ENCODE data around the gene PLA2G2D.

PLA2G2D gene

DNA sequence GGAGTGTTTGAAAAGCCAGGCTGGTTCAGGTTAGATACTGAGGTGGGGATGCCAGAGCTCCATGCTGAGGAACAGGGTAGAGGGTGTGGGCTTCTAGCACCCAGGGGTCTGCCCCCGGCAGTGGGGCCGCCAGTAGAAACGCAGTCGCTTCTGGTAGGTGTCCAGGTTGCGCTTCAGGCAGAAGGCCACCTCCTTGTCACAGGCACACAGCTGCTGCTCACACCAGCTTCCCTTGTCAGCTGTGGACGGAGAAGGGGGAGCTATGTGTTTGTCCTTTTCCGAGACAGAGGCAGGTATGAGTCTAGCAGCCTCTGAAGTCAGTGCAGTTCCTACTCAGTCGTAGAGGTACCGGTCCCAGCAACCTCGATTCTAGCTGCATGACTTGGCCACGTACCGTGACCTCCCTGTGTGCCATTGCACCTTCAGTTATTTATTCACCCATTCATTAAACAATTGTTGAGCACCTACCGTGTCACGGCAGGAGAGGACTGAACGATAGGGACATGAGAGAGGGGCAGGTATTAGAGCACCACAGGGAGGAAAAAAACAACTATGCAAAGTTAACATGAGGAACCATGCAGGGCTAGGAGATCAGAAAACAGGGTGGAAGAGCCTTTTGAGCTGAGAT is 5.2 kb downstream of the PLA2G2D start:
- no peak for DNase-seq (ENCODE audit: low read depth, low spot score)

DNA sequence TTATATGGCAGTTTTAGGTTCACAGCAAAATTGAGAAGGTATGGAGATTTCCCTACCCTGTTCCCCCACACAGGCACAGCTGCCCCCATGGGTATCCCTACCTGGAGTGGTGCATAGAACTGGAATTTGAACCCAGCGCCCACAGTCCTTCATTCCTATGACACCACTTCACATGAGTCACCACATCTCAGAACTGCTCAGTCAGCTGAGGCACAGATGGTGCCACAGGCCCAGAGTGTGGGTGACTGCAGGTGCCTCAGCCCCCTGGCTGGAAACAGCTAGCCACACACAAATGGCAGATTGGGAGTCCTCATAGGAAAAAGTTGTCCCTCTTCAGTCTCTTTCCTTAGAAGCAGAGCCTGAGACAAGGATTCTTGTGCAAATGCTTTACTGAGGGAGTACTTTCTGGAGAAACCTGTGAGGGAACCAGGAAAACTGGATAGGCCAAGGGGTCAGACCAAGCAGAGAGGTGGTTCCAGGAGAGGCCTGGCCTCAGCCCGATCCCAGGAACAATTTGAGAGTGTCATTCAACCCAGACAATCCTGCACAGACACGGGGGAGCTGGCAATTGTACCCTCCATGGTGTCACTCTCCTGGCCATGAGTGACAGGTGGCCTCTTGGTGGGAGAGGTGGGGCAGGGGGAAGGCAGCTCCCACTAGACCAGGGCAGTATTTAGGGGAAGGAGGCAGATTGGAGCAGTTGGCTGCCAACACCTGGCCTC is 6.9 kb downstream of the PLA2G2D start:
- peak; percentile 15 for DNase-seq (ENCODE audit: low read depth, low spot score)

DNA sequence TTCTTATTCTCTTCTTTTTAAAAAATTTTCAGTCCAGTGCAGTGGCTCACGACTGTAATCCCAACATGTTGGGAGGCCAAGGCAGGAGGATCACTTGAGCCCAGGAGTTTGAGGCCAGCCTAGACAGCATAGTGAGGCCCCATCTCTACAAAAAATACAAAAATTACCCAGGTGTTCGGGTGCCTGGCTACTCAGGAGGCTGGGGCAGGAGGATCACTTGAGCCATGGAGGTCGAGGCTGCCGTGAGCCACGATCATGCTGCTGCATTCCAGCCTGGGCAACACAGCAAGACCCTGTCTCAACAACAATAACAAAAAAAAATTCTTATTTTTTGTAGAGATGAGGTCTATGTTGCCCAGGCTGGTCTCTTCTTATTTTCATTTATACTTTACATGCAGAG is 7.9 kb downstream of the PLA2G2D start:
- no peak for DNase-seq (ENCODE audit: low read depth, low spot score)

DNA sequence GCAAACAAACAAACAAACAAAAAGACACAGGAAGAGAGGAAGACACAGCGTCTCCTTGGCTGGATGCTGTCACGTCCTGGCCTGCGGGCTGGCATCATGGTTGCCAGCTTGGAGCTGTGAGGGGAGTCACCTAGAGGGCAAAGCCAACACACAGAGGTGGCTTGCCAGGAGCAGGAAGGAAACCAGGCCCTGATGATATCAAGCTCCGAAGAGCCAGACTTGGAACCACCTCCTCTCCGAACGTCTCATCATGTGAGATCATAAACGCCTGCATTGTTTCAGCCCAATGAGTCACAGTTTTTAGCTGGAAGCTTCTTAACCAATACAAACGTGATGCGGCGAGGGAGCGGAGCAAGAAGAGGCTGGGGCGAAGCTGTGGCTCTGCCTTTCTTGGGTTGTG is 8.7 kb downstream of the PLA2G2D start:
- peak; percentile 49 for DNase-seq (ENCODE audit: low read depth, low spot score)

DNA sequence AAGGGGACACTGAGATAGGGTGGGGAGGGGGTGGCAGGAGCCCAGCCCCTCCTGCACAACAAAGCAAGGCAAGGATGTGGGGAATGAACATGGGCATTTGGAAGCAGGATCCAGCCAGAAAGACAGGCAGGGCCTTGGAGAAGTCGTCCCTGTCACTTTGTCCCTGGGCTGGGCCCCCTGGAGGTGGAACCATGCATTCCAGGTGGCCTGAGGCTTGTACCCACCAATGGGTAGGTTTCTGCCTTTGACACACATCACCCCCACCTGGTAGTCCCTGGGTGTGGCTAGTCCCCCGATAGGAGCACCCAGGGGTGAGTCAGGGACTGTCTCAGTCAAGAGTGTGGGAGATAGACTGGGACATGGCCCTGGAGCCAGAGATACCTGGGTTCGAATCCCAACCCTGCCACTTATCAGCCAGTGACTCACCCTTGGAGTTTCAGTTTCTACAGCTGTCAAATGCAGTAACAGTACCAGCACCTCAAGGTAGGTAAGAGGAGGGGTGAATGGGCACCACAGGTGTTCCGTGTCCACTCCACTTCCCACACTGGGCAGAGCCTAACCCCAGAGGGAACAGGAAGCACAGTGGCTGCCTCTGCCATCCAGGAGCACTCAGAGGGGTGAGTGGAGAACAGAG is 10.0 kb downstream of the PLA2G2D start:
- DNase-seq (ENCODE audit: low read depth, low spot score) = no peak

DNA sequence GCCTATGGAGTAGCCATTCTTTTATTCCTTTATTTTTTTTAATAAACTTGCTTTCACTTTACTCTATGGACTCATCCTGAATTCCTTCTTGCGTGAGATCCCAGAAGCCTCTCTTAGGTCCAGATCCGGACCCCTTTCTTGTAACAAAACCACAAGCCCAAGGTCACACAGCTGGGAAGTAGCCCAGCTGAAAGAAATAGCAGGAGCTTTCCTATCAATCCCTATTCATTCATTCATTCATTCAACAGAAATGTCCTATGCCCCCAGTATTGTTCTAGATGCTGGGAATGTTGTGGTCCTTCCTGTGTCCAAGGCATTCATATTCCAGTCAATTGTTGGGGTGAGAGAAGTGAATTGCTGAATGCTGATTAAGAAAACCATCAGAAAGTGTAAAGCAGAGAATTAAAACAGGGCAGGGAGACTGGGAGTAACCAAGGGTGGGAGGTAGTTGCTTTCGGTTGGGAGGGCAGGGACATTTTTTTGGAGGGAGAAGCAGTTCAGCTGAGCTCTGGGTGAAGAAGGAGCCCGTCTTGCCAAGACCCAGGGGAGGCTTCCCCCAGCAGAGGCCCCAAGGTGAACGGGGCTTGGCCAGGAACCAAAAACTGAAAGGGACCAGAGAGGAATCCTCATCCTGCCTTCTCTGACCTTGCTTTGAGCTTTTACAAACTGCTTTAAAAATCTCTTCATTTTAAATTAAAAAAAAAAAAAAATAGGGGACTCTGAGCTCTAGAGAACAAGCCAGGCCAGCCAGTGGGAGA is 10.8 kb downstream of the PLA2G2D start:
- DNase-seq (ENCODE audit: low read depth, low spot score) = peak; percentile 37

DNA sequence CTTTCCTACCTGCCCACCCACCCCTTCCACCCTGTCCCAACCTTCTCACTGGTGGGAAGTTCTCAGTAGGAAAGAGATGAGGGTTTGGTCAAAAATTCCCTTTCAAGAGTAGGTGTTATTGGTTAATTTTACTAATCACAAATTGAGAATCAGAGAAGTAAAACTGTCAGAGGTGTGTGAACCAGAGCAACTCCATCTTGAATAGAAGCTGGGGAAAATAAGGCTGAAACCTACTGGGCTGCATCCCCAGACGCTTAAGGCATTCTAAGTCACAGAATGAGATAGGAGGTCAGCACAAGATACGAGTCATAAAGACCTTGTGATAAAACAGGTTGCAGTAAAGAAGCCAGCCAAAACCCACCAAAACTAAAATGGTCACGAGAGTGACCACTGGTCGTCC is 11.5 kb downstream of the PLA2G2D start:
- no peak for DNase-seq (ENCODE audit: low read depth, low spot score)

DNA sequence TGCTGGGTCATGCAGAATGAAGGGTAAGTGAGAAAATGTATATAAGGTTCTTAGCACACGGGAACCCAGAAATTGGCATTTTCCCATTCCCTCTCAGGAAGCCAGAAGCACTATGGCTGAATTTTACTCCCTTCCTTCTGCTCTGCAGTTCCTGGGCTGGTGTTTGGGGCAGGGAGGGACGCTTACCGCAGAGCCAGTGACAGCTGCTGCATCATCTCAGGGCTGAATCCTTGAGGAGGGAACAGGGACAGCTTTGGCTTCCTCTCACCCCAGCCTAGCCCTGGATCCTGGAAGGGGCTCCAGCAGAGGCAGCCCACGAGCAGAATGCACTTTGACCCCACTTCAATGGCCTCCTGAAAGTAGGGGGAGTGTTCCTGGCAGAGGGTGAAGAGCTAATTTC is 12.0 kb downstream of the PLA2G2D start:
- no peak for DNase-seq (ENCODE audit: low read depth, low spot score)

DNA sequence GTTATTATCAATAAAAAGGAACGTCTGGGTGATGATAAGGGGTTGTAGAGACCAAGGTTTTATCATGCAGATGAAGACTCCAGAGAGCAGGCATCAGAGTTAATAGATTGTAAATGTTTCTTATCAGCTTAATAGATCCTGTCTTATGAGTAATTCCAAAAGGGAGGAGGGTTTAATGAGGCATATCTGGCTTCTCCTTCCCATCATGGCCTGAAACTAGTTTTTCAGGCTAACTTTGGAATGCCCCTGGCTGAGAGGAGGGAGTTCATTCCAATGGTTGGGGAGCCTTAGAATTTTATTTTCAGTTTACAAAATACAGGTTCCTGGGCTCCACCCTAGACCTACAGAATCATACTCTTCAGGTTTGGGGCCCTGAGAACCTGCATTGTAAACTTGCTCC is 13.5 kb downstream of the PLA2G2D start:
- DNase-seq (ENCODE audit: low read depth, low spot score) = no peak

DNA sequence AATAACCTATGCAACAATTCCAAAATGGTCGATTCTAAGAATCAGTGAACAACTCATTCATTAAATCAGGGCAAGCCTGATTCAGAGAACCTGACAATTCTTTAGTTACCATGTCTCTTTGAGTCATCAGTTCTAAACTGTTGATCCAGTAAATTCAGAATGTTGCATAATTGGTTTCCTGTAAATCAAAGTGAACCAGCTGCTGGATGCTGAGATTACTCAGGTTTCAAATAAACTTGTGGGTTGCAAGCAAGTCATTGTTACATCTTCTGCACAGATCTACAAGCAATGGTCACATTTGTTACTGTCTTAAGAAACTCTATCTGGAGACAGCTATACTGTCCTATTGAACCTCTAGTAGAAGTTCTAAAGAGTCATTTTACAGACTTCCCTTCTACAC is 16.5 kb downstream of the PLA2G2D start:
- DNase-seq (ENCODE audit: low read depth, low spot score) = peak; percentile 17

DNA sequence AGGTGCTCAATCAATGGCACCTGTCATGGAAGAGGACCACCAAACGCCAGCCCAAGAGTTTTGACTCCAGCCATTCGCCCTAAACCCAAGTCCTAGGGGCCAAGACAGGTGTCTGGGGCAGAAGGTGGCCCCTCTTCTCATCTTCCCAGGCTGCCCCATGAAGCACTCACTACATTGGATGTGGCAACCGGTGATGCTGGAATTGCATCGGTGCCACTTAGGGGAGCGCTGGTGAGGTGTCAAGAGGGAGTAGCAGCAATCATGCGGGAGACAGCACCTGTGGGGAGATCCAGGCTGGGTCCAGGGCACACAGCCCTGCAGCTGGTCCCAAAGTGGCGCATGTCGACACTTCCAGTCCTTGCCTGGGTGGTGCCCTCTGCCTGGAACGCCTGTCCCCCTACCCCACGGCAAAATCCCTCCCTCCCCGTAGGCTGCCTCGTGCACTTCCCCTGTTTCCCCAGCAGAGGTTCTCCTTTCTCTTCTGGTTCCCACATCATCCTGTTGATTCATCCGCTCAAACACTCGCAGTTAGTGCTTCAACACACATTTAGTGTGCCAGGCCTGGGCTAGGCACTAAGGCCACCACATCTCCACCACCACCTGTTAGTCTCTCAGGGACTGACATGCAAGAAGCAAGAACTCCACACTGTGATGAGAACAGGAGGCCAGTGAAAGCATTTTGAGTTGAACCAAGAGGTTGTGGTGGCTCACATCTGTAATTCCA is 18.5 kb downstream of the PLA2G2D start:
- DNase-seq (ENCODE audit: low read depth, low spot score) = peak; percentile 72

DNA sequence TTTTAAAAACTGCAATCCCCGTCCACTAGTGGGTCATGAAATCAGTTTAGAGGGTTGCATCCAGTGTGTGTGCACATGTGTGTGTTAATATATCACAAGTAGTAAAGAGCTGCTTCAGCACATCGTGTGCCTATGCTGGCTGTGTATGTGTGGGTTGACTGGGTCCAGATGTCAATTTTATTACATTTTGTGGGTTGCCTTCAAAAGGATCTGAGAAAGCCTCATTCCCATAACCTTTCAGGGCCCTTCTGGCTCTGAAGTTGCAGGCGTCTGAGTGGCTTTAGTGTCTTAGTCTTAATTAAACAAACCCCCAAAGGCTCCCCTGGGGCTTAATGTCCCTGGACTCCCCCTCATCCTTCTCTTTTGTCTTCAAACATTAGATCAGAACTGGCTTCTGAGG is 19.8 kb downstream of the PLA2G2D start:
- no peak for DNase-seq (ENCODE audit: low read depth, low spot score)

DNA sequence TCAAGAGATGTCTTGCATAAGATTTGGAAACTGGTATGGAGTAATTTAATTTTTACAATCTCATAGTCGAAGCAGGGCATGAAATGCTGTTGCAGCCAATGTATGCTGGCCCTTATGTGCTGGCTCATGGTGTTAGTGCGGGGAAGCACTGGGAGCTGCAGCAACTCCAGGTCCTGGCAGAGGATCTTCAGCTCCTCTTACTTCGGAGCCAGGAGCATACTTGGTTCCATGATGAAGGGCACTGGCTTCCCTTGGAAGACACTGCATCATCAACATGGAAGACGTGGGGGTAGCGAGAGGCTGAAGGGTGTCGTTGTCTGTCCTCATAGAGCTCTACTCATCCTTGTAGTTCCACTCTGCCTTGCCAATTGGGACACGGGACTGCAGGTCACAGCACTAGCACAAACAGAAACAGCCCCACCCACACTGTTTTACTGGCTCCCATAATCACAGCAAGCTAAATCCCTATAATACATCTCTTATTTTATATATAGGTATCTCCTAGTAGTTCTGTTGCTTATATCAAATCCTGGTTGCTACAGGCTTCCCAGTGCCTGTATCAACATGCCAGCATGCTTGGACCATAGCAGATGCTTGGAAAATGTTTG is 22.4 kb downstream of the PLA2G2D start:
- DNase-seq (ENCODE audit: low read depth, low spot score) = no peak

DNA sequence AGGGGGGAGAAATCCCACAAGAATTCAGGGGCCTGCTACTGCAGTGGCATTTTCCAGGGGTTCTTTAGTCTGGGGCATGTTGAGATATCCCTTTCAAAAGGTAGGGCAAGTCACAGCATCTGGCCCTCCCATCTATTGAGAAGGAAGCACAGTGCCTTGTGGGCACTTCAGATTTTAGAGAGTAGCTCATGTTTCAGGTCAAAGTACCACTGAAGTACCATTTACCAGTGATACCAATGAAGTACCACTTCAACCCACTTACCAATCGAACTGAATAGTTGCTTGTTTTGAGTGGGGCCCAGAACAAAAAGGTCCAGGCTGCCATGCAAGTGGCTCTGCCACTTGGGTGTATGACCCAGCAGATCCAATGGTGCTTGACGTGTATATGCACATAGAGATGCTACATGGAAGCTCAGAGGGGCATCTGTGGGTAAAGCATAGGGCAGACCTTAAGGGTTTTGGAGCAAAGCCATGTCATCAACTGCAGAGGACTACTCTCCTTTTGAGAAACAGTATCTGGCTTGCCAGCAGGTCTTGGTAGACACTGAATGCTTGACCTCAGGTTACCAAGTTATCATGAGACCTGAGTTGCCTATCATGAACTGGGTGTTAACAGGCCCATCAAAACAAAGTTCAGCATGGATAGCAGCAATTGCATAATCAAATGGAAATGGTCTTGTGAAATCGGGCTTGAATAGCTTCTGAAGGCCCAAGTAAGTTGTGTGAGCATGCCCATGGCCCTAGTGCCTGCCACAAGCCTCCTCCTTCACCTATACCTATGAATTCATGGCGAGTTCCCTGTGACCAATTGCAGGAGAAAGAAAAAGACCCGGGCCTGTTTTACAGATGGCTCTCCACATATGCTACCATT is 23.5 kb downstream of the PLA2G2D start:
- no peak for DNase-seq (ENCODE audit: low read depth, low spot score)

DNA sequence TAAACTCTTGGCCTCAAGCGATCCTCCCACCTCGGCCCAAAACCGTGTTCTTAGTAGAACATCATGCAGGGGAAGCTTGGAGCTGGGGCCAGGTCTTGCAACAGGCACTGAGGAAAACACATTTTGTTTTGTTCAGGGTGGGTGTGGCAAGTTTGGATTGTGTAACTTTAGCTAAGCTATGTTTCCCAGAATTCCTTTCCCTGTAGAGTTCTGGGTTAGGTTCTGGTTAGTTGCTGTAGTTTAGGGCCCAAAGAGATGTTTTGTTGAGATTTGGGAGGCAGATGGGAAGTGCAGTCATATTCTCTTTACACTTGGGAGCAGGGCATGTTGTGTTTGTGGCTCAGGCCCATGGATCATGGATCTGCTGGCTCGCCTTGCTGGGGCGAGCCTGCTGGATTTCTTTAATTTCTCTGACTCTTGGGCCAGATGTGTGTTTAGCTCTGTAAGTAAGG is 25.4 kb downstream of the PLA2G2D start:
- no peak for DNase-seq (ENCODE audit: low read depth, low spot score)

DNA sequence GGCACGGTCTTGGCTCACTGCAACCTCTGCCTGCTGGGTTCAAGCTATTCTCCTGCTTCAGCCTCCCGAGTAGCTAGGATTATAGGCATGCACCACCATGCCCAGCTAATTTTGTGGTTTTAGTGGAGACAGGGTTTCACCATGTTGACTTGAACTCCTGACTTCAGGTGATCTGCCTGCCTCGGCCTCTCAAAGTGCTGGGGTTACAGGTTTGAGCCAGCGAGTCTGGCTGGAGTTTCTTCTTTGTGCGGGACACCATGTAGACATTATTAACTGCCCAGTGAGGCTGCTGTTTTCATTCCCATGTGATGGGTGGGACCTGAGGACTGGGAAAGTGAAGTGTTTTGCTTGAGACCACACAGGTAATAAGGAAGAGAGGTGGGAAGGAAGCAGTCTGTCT is 26.0 kb downstream of the PLA2G2D start:
- no peak for DNase-seq (ENCODE audit: low read depth, low spot score)

DNA sequence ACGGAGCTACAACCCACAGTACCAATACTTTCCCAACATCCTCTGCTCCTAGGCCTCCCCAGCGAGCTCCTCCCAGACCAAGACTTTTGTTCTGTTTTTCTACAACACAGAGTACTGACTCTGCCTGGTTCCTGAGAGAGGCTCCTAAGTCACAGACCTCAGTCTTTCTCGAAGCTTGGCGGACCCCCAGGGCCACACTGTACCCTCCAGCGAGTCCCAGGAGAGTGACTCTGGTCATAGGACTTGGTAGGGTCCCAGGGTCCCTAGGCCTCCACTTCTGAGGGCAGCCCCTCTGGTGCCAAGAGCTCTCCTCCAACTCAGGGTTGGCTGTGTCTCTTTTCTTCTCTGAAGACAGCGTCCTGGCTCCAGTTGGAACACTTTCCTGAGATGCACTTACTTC is 28.7 kb downstream of the PLA2G2D start:
- DNase-seq (ENCODE audit: low read depth, low spot score) = no peak

DNA sequence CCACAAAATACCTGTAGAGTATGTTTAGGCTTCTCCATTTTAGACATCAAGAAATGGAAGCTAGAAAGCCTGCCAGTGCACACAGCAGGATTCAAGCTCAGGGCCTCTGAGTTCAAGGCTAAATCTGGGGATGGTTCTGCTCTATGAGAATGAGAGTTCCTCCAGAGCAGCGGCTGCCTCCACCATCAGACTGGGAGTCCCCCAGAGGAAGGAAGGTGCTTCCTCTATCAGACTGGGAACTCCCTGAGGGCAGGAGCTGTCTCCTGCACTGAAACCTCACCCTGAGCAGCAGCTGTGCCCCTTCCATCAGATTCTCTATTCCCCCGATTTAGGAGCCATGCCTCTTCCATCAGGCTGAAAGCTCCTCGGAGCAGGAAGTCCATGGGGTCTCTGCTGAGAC is 29.2 kb downstream of the PLA2G2D start:
- no peak for DNase-seq (ENCODE audit: low read depth, low spot score)

DNA sequence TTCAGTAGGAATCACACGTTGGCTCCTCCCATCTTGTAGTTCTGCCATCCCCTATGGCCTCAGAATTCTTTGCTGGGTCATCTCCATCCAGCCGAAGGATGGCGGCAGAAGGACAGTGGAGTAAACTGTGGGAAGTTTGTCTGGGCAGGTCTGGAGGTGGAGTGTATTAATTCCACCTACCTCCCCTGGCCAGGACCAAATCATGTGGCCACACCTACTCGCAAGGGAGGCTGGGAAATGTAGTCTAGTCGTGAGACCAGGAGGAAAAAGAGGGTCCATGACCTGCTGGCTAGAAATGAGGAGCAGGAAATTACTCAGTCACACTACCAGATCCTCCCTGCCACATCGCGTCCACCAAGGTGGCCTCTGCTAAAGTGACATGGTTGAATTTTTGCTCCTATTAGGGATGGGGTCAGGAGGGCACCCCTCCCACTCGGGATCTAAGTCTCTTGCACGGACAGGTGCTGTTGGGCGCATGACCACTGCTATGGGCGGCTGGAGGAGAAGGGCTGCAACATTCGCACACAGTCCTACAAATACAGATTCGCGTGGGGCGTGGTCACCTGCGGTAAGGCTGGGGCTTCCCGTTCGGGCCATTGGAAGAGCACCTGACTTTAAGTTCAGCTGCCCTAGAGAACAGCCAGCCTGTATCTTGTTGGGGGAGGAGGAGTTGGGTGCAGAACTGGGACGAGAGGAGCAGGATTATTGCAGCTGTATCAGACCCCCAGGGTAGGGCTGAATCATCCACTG is 29.8 kb downstream of the PLA2G2D start:
- no peak for DNase-seq (ENCODE audit: low read depth, low spot score)

DNA sequence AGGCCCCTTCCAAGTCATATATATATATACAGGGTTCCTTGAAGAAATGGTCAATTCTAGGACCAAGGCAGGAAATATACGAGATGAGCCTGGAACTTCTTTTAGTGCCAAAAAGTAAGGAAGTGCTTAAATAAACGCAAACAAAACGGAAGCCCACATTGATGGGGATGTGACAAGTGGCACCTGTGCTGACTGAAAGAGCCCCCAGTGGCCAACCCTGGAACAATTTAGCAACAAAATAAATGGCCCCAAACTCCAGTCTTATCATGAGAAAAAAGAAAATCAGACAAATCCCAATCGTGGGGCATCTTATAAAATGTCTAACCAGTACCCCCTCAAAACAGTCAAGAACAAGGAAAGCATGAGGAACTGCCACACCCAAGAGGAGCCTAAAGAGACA is 31.7 kb downstream of the PLA2G2D start:
- DNase-seq (ENCODE audit: low read depth, low spot score) = no peak

Data from astrocyte of the hippocampus (primary cell).